GM12873 (cell line): ENCODE results near the gene PTPN9.

ENCODE experiments used
- CTCF ChIP-seq: IDR thresholded peaks from 2 replicates; pipeline ENCODE4 v1.5.1; 2012; ENCODE audit warnings: low read depth, mild to moderate bottlenecking, moderate library complexity, low read length, control low read depth; ENCODE audit not compliant: insufficient read depth; ENCODE audit errors: missing control alignments

The PTPN9 gene

GRCh38 chr15:75591655-75592364 lies 12.7 kb upstream of the PTPN9 start:
- TF ChIP-seq CTCF: no peak

GRCh38 chr15:75590239-75590638 lies 11.1 kb upstream of the PTPN9 start:
- TF ChIP-seq CTCF: no peak

GRCh38 chr15:75589071-75589470 lies 10.0 kb upstream of the PTPN9 start:
- TF ChIP-seq CTCF: no peak

- TF ChIP-seq CTCF: no peak
Measured at GRCh38 chr15:75584121-75584520, 5.0 kb upstream of the PTPN9 start.

DNA sequence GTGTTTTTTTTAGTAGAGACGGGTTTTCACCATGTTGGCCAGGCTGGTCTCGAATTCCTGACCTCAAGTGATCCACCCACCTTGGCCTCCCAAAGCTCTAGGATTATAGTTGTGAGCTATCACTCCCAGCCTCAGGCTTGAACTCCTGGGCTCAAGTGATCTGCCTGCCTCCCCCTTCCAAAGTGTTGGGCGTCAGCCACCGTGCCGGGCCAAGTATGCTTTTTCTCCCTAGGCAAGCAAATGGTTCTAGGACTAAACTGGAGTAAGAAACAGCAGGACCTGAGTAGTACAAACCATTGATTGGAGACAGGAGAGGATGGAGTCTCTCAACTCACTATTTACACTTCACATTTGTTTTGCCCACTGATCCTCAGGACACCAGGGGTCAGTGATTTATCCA lies 4.6 kb upstream of the PTPN9 start:
- no peak for TF ChIP-seq CTCF

- no peak for TF ChIP-seq CTCF
Measured at GRCh38 chr15:75578173-75578947, 755 bp downstream of the PTPN9 start.

DNA sequence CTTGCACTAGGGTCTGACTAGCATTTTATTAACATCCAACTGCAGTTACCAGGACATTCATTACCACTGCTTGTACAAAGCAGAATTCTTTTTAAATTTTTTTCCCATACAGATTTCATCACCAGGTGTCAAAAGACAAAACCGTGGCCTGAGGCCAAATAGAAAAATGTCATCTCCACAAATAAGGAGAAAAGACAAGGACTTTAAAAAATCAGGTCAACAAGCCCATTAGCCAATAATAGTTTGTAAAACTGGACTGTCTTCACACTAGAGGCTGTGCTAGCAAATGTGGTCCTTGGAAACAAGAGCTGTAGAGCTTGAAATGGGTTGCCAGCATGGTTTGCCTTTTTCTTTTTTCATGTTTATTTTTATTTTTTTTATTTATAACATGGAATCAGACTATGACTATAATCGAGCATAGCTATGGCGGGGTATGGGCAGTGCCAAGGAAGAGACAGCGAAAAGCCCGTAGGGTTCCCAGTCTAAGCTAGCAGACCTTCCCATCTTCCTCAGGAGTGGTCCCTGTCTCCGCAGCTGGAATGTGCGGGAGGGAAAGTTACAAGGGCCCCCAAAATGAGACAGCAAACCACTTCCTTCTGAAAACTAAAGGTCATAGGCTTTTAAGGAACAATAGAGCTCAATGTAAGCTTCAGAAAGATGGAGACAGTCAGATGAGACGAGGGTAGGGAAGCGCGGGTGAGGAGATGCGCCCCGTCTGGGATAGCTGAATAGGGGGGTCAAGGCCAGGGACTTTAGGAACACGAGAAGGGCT lies 1.5 kb downstream of the PTPN9 start:
- TF ChIP-seq CTCF: no peak
